GM12878 (cell line): ENCODE results near the gene SLC35E2B. TPM values are rescaled to one million over a fixed set of nuclear protein-coding genes. Genes with fewer than 3 reads are reported as not detected.

Experiments
- ASH2L ChIP-seq: fragments of 300-600, 200-600 bp; sonication (generic); IDR thresholded peaks from 2 replicates; pipeline ENCODE4 v1.6.1; 2017; ENCODE audit warnings: low read depth, mild to moderate bottlenecking, borderline replicate concordance
- BMI1 ChIP-seq: fragments of 450-650 bp; IDR thresholded peaks from 2 replicates; pipeline ENCODE4 v1.6.1; 2016; ENCODE audit warnings: mild to moderate bottlenecking, moderate library complexity, borderline replicate concordance
- CREB1 ChIP-seq: IDR thresholded peaks from 2 replicates; pipeline ENCODE4 v1.6.1; 2012; ENCODE audit warnings: low read depth, mild to moderate bottlenecking, inconsistent platforms
- CUX1 ChIP-seq: IDR thresholded peaks from 2 replicates; pipeline ENCODE4 v1.6.1; 2012; ENCODE audit warnings: improper control_type of control experiment, low read depth, low read length; ENCODE audit not compliant: insufficient replicate concordance
- EED ChIP-seq: sonication (generic); IDR thresholded peaks from 2 replicates; pipeline ENCODE4 v1.6.1; 2016; ENCODE audit warnings: antibody characterized with exemption, low read depth
- ETV6 ChIP-seq, 2 experiments: fragments of 450-650 bp in 1 of 2; IDR thresholded peaks in 1 of 2; conservative IDR thresholded peaks in 1 of 2; 2 replicates each; pipeline ENCODE4 v1.6.1; 2014; ENCODE audit warnings: antibody characterized with exemption in 1 of 2, borderline replicate concordance in 1 of 2, low read depth in 1 of 2, mild to moderate bottlenecking in 1 of 2, moderate library complexity in 1 of 2
- GABPA ChIP-seq: IDR thresholded peaks from 2 replicates; pipeline ENCODE4 v1.6.1; 2014; ENCODE audit warnings: antibody characterized with exemption, low read depth, mild to moderate bottlenecking, inconsistent platforms
- HCFC1 ChIP-seq: fragments of 150-350 bp; IDR thresholded peaks from 2 replicates; pipeline ENCODE4 v1.6.1; 2014; ENCODE audit warnings: low read length
- IKZF2 ChIP-seq, 2 experiments: fragments of 450-650 bp; IDR thresholded peaks; 2 replicates each; pipeline ENCODE4 v1.6.1; 2017; ENCODE audit warnings: mild to moderate bottlenecking in 2 of 2, moderate library complexity in 2 of 2
- KLF5 ChIP-seq: fragments of 450-650 bp; IDR thresholded peaks from 2 replicates; pipeline ENCODE4 v1.6.1; 2014; ENCODE audit warnings: mild to moderate bottlenecking; ENCODE audit not compliant: partially characterized antibody
- MAX ChIP-seq: IDR thresholded peaks from 2 replicates; pipeline ENCODE4 v1.6.1; 2012; ENCODE audit warnings: low read depth, low read length, improper control_type of control experiment
- NBN ChIP-seq: fragments of 450-650 bp; IDR thresholded peaks from 2 replicates; pipeline ENCODE4 v1.6.1; 2016
- NFYB ChIP-seq: IDR thresholded peaks from 2 replicates; pipeline ENCODE4 v1.6.1; 2011; ENCODE audit warnings: low read depth, mild to moderate bottlenecking, low read length, improper control_type of control experiment, moderate library complexity; ENCODE audit not compliant: insufficient read depth
- NR2C1 ChIP-seq: fragments of 450-650 bp; IDR thresholded peaks from 2 replicates; pipeline ENCODE4 v1.6.1; 2017; ENCODE audit warnings: antibody characterized with exemption, mild to moderate bottlenecking, moderate library complexity
- SMAD5 ChIP-seq: IDR thresholded peaks from 2 replicates; pipeline ENCODE4 v1.6.1; 2016; ENCODE audit warnings: antibody characterized with exemption, low read depth
- SMARCA5 ChIP-seq: fragments of 450-650 bp; IDR thresholded peaks from 2 replicates; pipeline ENCODE4 v1.6.1; 2017; ENCODE audit warnings: mild to moderate bottlenecking
- TAF1 ChIP-seq: IDR thresholded peaks from 2 replicates; pipeline ENCODE4 v1.6.1; 2011; ENCODE audit warnings: mild to moderate bottlenecking, low read depth, low read length, borderline replicate concordance
- TBL1XR1 ChIP-seq: IDR thresholded peaks from 2 replicates; pipeline ENCODE4 v1.6.1; 2012; ENCODE audit warnings: low read depth, low read length, improper control_type of control experiment
- ZNF24 ChIP-seq: fragments of 450-650 bp; IDR thresholded peaks from 2 replicates; pipeline ENCODE4 v1.6.1; 2017; ENCODE audit warnings: antibody characterized with exemption, mild to moderate bottlenecking
- ZNF622 ChIP-seq: fragments of 450-650 bp; IDR thresholded peaks from 2 replicates; pipeline ENCODE4 v1.6.1; 2017; ENCODE audit warnings: mild to moderate bottlenecking, inconsistent platforms
- ZNF687 ChIP-seq: fragments of 450-650 bp; IDR thresholded peaks from 2 replicates; pipeline ENCODE4 v1.6.1; 2017; ENCODE audit warnings: mild to moderate bottlenecking, moderate library complexity
- polyA plus RNA-seq, 11 experiments: library from polyadenylated mRNA; depleted of rRNA in 4 of 11; unstranded in 6 of 11; stranded (reverse) in 5 of 11; fragments of >200 nt; fragmentation: Nextera tagmentation in 4 of 11; fragmentation: Illumina TruSeq in 1 of 11; extraction: Ambion mirVana in 4 of 11; extraction: Trizol in 1 of 11; gene quantifications; 1 replicate in 1 of 11; 2 replicates in 10 of 11; pipeline versions ENCODE4 v1.2.1 to v1.2.3, GENCODE V29; 2011 to 2016; ENCODE audit warnings: inconsistent platforms in 2 of 11, missing spikeins in 2 of 11, low read depth in 1 of 11
- total RNA-seq, 4 experiments: library from RNA; depleted of rRNA in 3 of 4; stranded (reverse); fragments of >200 nt in 3 of 4; fragmentation: Illumina TruSeq in 1 of 4; extraction: Trizol in 1 of 4; gene quantifications; 2 replicates each; pipeline versions ENCODE4 v1.2.1 to v1.2.3, GENCODE V29; 2013 to 2021

SLC35E2B gene
- total and polyA plus RNA-seq, 10 of the 15 experiments (the other 5 are each of a cell fraction or from before 2014, with no cell fraction given), result 2.6 to 36.7 (median 18.6) TPM

- TF ChIP-seq BMI1 (peak; percentile 34; the same call in 1 of the 2 replicates), ASH2L (0 out of 2 replicates have a peak, but pooled peaks have one; percentile 59), CUX1 (peak; percentile 61), TAF1 (no peak), GABPA (0 out of 2 replicates have a peak, but pooled peaks have one; percentile 50), SMAD5 (no peak), MAX (peak; percentile 64), NR2C1 (no peak), ZNF24 (no peak; the same call in 1 of the 2 replicates), HCFC1 (0 out of 2 replicates have a peak, but pooled peaks have one; percentile 8), ZNF622 (no peak), EED (peak; percentile 93), NBN (peak; percentile 92), ZNF687 (peak; percentile 50), ETV6 (conservative IDR thresholded peaks at IDR 0.05 in 1 of 2, IDR thresholded peaks at IDR 0.05 in 1 of 2; ENCODE audit: borderline replicate concordance in 1 of 2, low read depth in 1 of 2) (peak in 1 of 2 experiments; percentile 27; a peak in 1 of 4 replicates), CREB1 (peak; percentile 40; the same call in 1 of the 2 replicates), SMARCA5 (peak; percentile 52; the same call in 1 of the 2 replicates), TBL1XR1 (no peak), KLF5 (peak; percentile 70), IKZF2 (IDR thresholded peaks at IDR 0.05) (peak; percentile 98), NFYB (no peak)
These were observed 14.6 kb downstream of the SLC35E2B start (continued) for GRCh38 chr1:1677718-1678580.
